BJ (cell line): ENCODE results near the gene RBBP4. TPM values are rescaled to one million over a fixed set of nuclear protein-coding genes. Genes with fewer than 3 reads are reported as not detected.
A peak's percentile ranks its signal among the peaks of the same experiment; 100 is the strongest.

Experiments used
- CTCF ChIA-PET: fragments of 350-600 bp; formaldehyde crosslinking; extraction: SDS; loops from one replicate; lab custom pipeline; 2021; ENCODE audit warnings: antibody characterized with exemption, inconsistent platforms; lab: Yijun Ruan, JAX
- POLR2A ChIA-PET: fragments of 300-600 bp; sonication (Branson Sonifier 250); formaldehyde crosslinking; extraction: SDS; loops from one replicate; lab custom pipeline; 2021; ENCODE audit warnings: antibody characterized with exemption; lab: Charles Lee
- DNase-seq: peaks from one replicate; pipeline ENCODE4 v3.0.0-alpha.2; 2011; ENCODE audit warnings: low read depth
- H3K27me3 ChIP-seq: 2 replicates; pipeline ENCODE4 v1.6.0; 2011; ENCODE audit warnings: low read length; ENCODE audit not compliant: control insufficient read depth, insufficient read depth
- H3K36me3 ChIP-seq: 2 replicates; pipeline ENCODE4 v1.5.1; 2011; ENCODE audit warnings: low read length; ENCODE audit not compliant: control insufficient read depth, insufficient read depth
- H3K4me3 ChIP-seq: 2 replicates; pipeline ENCODE4 v1.5.1; 2011; ENCODE audit warnings: low read depth, mild to moderate bottlenecking, control low read depth, low read length
- CTCF ChIP-seq: IDR thresholded peaks from 2 replicates; pipeline ENCODE4 v1.5.1; 2011; ENCODE audit warnings: low read depth, mild to moderate bottlenecking, control low read depth, inconsistent platforms, low read length, moderate library complexity; ENCODE audit not compliant: insufficient read depth
- polyA plus RNA-seq: library from polyadenylated mRNA; depleted of rRNA; stranded (reverse); fragments of >200 nt; gene quantifications from 2 replicates; pipeline ENCODE4 v1.2.3, GENCODE V29; 2011

Gene RBBP4
- polyA plus RNA-seq, 1 experiment: 67.0 TPM

GRCh38 chr1:32612189-32612881 is 38.7 kb upstream of the RBBP4 start:
- Histone ChIP-seq H3K27me3 (no peaks in the 10 kb centered on the region), H3K36me3 (no peaks in the 10 kb centered on the region), H3K4me3 (peak overlapping the region; percentile 56)
- DNase-seq: peak; percentile 25
- ChIA-PET CTCF (interaction anchor here (1.0 kb wide), 1 partner anchor 18 kb away, joined by 4 read pairs; no protein-coding TSS in a partner anchor), POLR2A (no interaction called here)
- TF ChIP-seq CTCF: peak; percentile 48

- TF ChIP-seq CTCF: no peak
- POLR2A ChIA-PET: no interaction called here
Observed at GRCh38 chr1:32613472-32613871, 37.5 kb upstream of the RBBP4 start.

GRCh38 chr1:32618673-32619221 is 32.3 kb upstream of the RBBP4 start:
- H3K36me3 ChIP-seq: no peaks in the 10 kb centered on the region; the same call in 1 of the 2 replicates
- no peak for TF ChIP-seq CTCF
- H3K4me3 ChIP-seq: no peak overlapping the region
- ChIA-PET CTCF (interaction anchor here (1.2 kb wide), 1 partner anchor 99 kb away, joined by 7 read pairs; no protein-coding TSS in a partner anchor), POLR2A (no interaction called here)
- H3K27me3 ChIP-seq: no peaks in the 10 kb centered on the region
- DNase-seq: no peak

More at GRCh38 chr1:32613472-32613871, 37.5 kb upstream of the RBBP4 start:
- Histone ChIP-seq H3K4me3 (no peak overlapping the region), H3K36me3 (no peaks in the 10 kb centered on the region), H3K27me3 (no peaks in the 10 kb centered on the region)
- CTCF ChIA-PET: interaction anchor here (0.6 to 1.0 kb wide), 3 partner anchors 19 to 91 kb away, joined by 3 to 4 read pairs (median 3); no protein-coding TSS in a partner anchor
- no peak for DNase-seq

- Histone ChIP-seq H3K27me3 (no peaks in the 10 kb centered on the region), H3K36me3 (no peaks in the 10 kb centered on the region; the same call in 1 of the 2 replicates), H3K4me3 (no peak overlapping the region)
- TF ChIP-seq CTCF: no peak; the same call in 1 of the 2 replicates
- no peak for DNase-seq
- POLR2A ChIA-PET: no interaction called here
- CTCF ChIA-PET: interaction anchor here (0.7 to 1.3 kb wide), 5 partner anchors 9 to 219 kb away, joined by 3 to 7 read pairs (median 3); no protein-coding TSS in a partner anchor
Observed at GRCh38 chr1:32619701-32620485, 31.1 kb upstream of the RBBP4 start.
